HepG2 (cell line): ENCODE data around the gene SIGLEC7. TPM values are rescaled to one million over a fixed set of nuclear protein-coding genes. Genes with fewer than 3 reads are reported as not detected.

Source experiments
- ATAC-seq: fragments of 200-7000 bp; cut with Tn5 transposase; 3 replicates; pipeline ENCODE4 v1.9.1; 2020; ENCODE audit warnings: mild to moderate bottlenecking, moderate library complexity
- BruUV-seq: library from RNA; stranded (reverse); fragments of 400-500 nt; replicated peaks from 2 replicates; lab custom pipeline; 2021; lab: Mats Ljungman, UMichigan
- CTCF ChIA-PET: fragments of 300-600 bp; formaldehyde crosslinking; extraction: SDS; loops from one replicate; lab custom pipeline; 2021; ENCODE audit warnings: low total read pairs, inconsistent platforms, low intra/inter-chr PET ratio; lab: Yijun Ruan, JAX
- POLR2A ChIA-PET: fragments of 350-600 bp; sonication (Branson Sonifier 250); formaldehyde crosslinking; loops from one replicate; lab custom pipeline; 2020; ENCODE audit warnings: antibody characterized with exemption, inconsistent platforms; lab: Yijun Ruan, JAX
- DNase-seq: peaks from one replicate; pipeline ENCODE4 v3.0.0-alpha.2; 2015; ENCODE audit warnings: low spot score
- FAIRE-seq: peaks from 3 replicates; lab custom pipeline; 2011; peaks lifted over from hg19 to GRCh38; lab: Jason Lieb, UNC
- H2AFZ ChIP-seq: one replicate; pipeline ENCODE4 v1.6.1; 2011; ENCODE audit warnings: low read length, inconsistent platforms
- H3K27ac ChIP-seq: fragments of 300-600 bp; 3 replicates; pipeline ENCODE4 v1.8.0; 2011; ENCODE audit warnings: mixed run types, mild to moderate bottlenecking, mixed read lengths, low read length, inconsistent platforms; ENCODE audit not compliant: insufficient read depth; ENCODE audit errors: extremely low read length
- H3K27me3 ChIP-seq, 2 experiments: fragments of 200-600 bp in 1 of 2; 2 replicates in 1 of 2; 3 replicates in 1 of 2; pipeline versions ENCODE4 v1.6.0 to v1.8.0; 2011; ENCODE audit warnings: low read length in 2 of 2, mild to moderate bottlenecking in 2 of 2, moderate library complexity in 2 of 2, inconsistent platforms in 1 of 2; ENCODE audit not compliant: insufficient read depth in 2 of 2, control insufficient read depth in 1 of 2
- H3K36me3 ChIP-seq, 2 experiments: fragments of 200-600 bp in 1 of 2; replicated peaks in 1 of 2; 2 replicates in 1 of 2; 3 replicates in 1 of 2; pipeline versions ENCODE4 v1.5.1 to v1.8.0; 2011; ENCODE audit warnings: low read length in 2 of 2, inconsistent platforms in 1 of 2; ENCODE audit not compliant: insufficient read depth in 2 of 2, control insufficient read depth in 1 of 2
- H3K4me1 ChIP-seq: 2 replicates; pipeline ENCODE4 v1.5.1; 2012; ENCODE audit warnings: low read length, inconsistent platforms; ENCODE audit not compliant: insufficient read depth
- H3K4me2 ChIP-seq: 2 replicates; pipeline ENCODE4 v1.6.0; 2011; ENCODE audit warnings: low read depth, low read length, inconsistent platforms
- H3K4me3 ChIP-seq, 3 experiments: fragments of 200-600 bp in 1 of 3; sonication (generic), shearing (Covaris generic) in 1 of 3; replicated peaks in 1 of 3; 2 replicates each; pipeline ENCODE4 v1.5.1; 2011 to 2016; ENCODE audit warnings: low read length in 3 of 3, inconsistent platforms in 2 of 3, low read depth in 2 of 3, mild to moderate bottlenecking in 2 of 3, control low read depth in 1 of 3, mixed read lengths in 1 of 3; ENCODE audit not compliant: insufficient read depth in 1 of 3
- H3K79me2 ChIP-seq: one replicate; pipeline ENCODE4 v1.6.1; 2011; ENCODE audit warnings: low read length, inconsistent platforms; ENCODE audit not compliant: insufficient read depth
- H3K9ac ChIP-seq: 2 replicates; pipeline ENCODE4 v1.6.0; 2011; ENCODE audit warnings: mild to moderate bottlenecking, low read depth, low read length, inconsistent platforms; ENCODE audit not compliant: insufficient read depth
- H3K9me3 ChIP-seq: 2 replicates; pipeline ENCODE4 v1.5.1; 2012; ENCODE audit warnings: mild to moderate bottlenecking, low read length
- H4K20me1 ChIP-seq: 2 replicates; pipeline ENCODE4 v1.6.0; 2011; ENCODE audit warnings: inconsistent platforms, mild to moderate bottlenecking, low read length, moderate library complexity; ENCODE audit not compliant: insufficient read depth
- CAMTA2 ChIP-seq: sonication (generic); formaldehyde crosslinking; IDR thresholded peaks from 2 replicates; pipeline ENCODE4 v1.4.0; 2020; ENCODE audit warnings: mild to moderate bottlenecking, missing genetic modification reagents, borderline replicate concordance
- ELF1 ChIP-seq: sonication (generic); formaldehyde crosslinking; IDR thresholded peaks from 2 replicates; pipeline ENCODE4 v1.4.0; 2020; ENCODE audit warnings: missing genetic modification reagents
- GATAD1 ChIP-seq: IDR thresholded peaks from 2 replicates; pipeline ENCODE4 v1.6.1; 2016; ENCODE audit warnings: missing genetic modification reagents, missing compliant biosample characterization
- HMGXB3 ChIP-seq: sonication (generic); formaldehyde crosslinking; IDR thresholded peaks from 2 replicates; pipeline ENCODE4 v1.4.0; 2020; ENCODE audit warnings: missing genetic modification reagents, borderline replicate concordance
- KLF11 ChIP-seq: IDR thresholded peaks from 2 replicates; pipeline ENCODE4 v1.6.1; 2016; ENCODE audit warnings: missing compliant biosample characterization
- MTA1 ChIP-seq: sonication (generic); formaldehyde crosslinking; IDR thresholded peaks from 2 replicates; pipeline ENCODE4 v1.4.0; 2020; ENCODE audit warnings: missing genetic modification reagents, mild to moderate bottlenecking, borderline replicate concordance
- PBX2 ChIP-seq: IDR thresholded peaks from 2 replicates; pipeline ENCODE4 v1.6.1; 2016; ENCODE audit warnings: control low read depth
- SUZ12 ChIP-seq: fragments of 150-350 bp; IDR thresholded peaks from 2 replicates; pipeline ENCODE4 v1.6.1; 2014; ENCODE audit warnings: low read depth, low read length
- TARDBP ChIP-seq: sonication (generic); formaldehyde crosslinking; IDR thresholded peaks from 2 replicates; pipeline ENCODE4 v1.8.0; 2022; ENCODE audit warnings: mild to moderate bottlenecking, missing genetic modification reagents
- UBTF ChIP-seq: sonication (generic); formaldehyde crosslinking; IDR thresholded peaks from 2 replicates; pipeline ENCODE4 v1.4.0; 2020; ENCODE audit warnings: mild to moderate bottlenecking, missing genetic modification reagents
- ZNF614 ChIP-seq: IDR thresholded peaks from 2 replicates; pipeline ENCODE4 v1.6.1; 2018; ENCODE audit warnings: missing biosample characterization, missing genetic modification reagents, inconsistent platforms, borderline replicate concordance
- ZNF639 ChIP-seq: conservative IDR thresholded peaks from 2 replicates; pipeline ENCODE4 v1.6.1; 2018; ENCODE audit warnings: missing genetic modification reagents
- ZNF879 ChIP-seq: sonication (generic); formaldehyde crosslinking; IDR thresholded peaks from 2 replicates; pipeline ENCODE4 v1.8.1; 2023; ENCODE audit warnings: missing genetic modification reagents
- WGBS: methylation state at CpG from one replicate; pipeline ENCODE4 v1.1.6; 2017; ENCODE audit warnings: low lambda C conversion rate; 5-methylcytosine and 5-hydroxymethylcytosine counted together
- in situ Hi-C: cut with HindIII; loops from 2 replicates; pipeline ENCODE4 v1.10.0; 2017; ENCODE audit warnings: low pct_unique_long_range_greater_than_20kb; ENCODE audit not compliant: extremely low pct_ligation_motif_present
- intact Hi-C: fragments of 100-400 bp; cut with micrococcal nuclease; formaldehyde crosslinking; loops from one replicate; pipeline ENCODE4 v1.10.0; 2022; ENCODE audit not compliant: unreplicated experiment
- polyA plus RNA-seq, 8 experiments: library from polyadenylated mRNA; depleted of rRNA in 3 of 8; stranded (reverse) in 7 of 8; unstranded in 1 of 8; fragments of >200 nt; fragmentation: Illumina TruSeq in 4 of 8; extraction: Trizol in 4 of 8; gene quantifications; 2 replicates each; pipeline versions ENCODE4 v1.2.1 to v1.2.3, GENCODE V29; 2011 to 2016; ENCODE audit warnings: low read depth in 4 of 8, missing spikeins in 1 of 8, mixed read lengths in 1 of 8; ENCODE audit not compliant: insufficient read depth in 1 of 8
- total RNA-seq, 5 experiments: library from RNA; depleted of rRNA; stranded (reverse); fragments of >200 nt; fragmentation: Illumina TruSeq; extraction: Trizol; gene quantifications; 2 replicates each; pipeline ENCODE4 v1.2.3, GENCODE V29; 2016; ENCODE audit warnings: low read depth in 1 of 5

The SIGLEC7 gene
- total and polyA plus RNA-seq, 2 of the 13 experiments (the other 11 are each of a cell fraction or from before 2014, with no cell fraction given), result not detected

- TF ChIP-seq CAMTA2 (CRISPR knock-in tag), result no peak
These were observed 18.7 kb upstream of the SIGLEC7 start (continued) for GRCh38 chr19:51123381-51123800.

- Histone ChIP-seq H3K27me3 (peaks cover 4 to 51% of the 10 kb centered on the region in 2 experiments; a peak in 4 of 5 replicates), H3K4me3 (no peak overlapping the region), H4K20me1 (no peaks in the 10 kb centered on the region), H3K27ac (no peak overlapping the region), H3K36me3 (no peaks in the 10 kb centered on the region), H3K9ac (no peak overlapping the region), H3K9me3 (no peaks in the 10 kb centered on the region), H3K4me2 (no peak overlapping the region), H3K79me2 (no peaks in the 10 kb centered on the region), H2AFZ (no peak overlapping the region), H3K4me1 (no peaks in the 10 kb centered on the region)
- no TSS peak for BruUV-seq
- in situ Hi-C loops (no loop called here), intact Hi-C loops (no loop called here)
- ATAC-seq (no peak), DNase-seq (no peak), FAIRE-seq (no peak)
- WGBS, result 33% methylated on average over 9 of the region's 9 CpGs
- ChIA-PET CTCF (no interaction called here), POLR2A (no interaction called here)
- TF ChIP-seq PBX2 (CRISPR knock-in tag) (no peak), GATAD1 (CRISPR knock-in tag) (no peak), ZNF639 (no peak), HMGXB3 (CRISPR knock-in tag) (no peak), SUZ12 (no peak), ELF1 (CRISPR knock-in tag) (no peak), UBTF (CRISPR knock-in tag) (no peak), MTA1 (CRISPR knock-in tag) (no peak), ZNF614 (CRISPR knock-in tag) (no peak), TARDBP (CRISPR knock-in tag) (no peak), KLF11 (CRISPR knock-in tag) (no peak), ZNF879 (CRISPR knock-in tag) (no peak)
These were observed 18.3 kb upstream of the SIGLEC7 start for GRCh38 chr19:51123802-51124201.
